K562 (cell line): ENCODE results near the gene SEMA6D.

ENCODE experiments used
- CBFB ChIP-seq: sonication (generic); formaldehyde crosslinking; IDR thresholded peaks from 2 replicates; pipeline ENCODE4 v1.4.0; 2020; ENCODE audit warnings: mild to moderate bottlenecking, missing genetic modification reagents
- HNRNPLL ChIP-seq: fragments of 200-400 bp; formaldehyde crosslinking; IDR thresholded peaks from 2 replicates; pipeline ENCODE4 v1.6.1; 2017; ENCODE audit warnings: low read length, low read depth, mild to moderate bottlenecking; ENCODE audit not compliant: poor library complexity, severe bottlenecking
- POLR2A ChIP-seq: fragments of 450-650 bp; conservative IDR thresholded peaks from 2 replicates; pipeline ENCODE4 v1.6.1; 2016
- TF ChIP-seq, protein P1 (sequence below): sonication (generic); formaldehyde crosslinking; IDR thresholded peaks from 2 replicates; pipeline ENCODE4 v1.8.0; 2022; ENCODE audit warnings: mild to moderate bottlenecking, missing genetic modification reagents

- TF ChIP-seq CBFB (CRISPR knock-in tag) (no peak), POLR2A (no peak), HNRNPLL (no peak)
- TF ChIP-seq, protein P1, sequence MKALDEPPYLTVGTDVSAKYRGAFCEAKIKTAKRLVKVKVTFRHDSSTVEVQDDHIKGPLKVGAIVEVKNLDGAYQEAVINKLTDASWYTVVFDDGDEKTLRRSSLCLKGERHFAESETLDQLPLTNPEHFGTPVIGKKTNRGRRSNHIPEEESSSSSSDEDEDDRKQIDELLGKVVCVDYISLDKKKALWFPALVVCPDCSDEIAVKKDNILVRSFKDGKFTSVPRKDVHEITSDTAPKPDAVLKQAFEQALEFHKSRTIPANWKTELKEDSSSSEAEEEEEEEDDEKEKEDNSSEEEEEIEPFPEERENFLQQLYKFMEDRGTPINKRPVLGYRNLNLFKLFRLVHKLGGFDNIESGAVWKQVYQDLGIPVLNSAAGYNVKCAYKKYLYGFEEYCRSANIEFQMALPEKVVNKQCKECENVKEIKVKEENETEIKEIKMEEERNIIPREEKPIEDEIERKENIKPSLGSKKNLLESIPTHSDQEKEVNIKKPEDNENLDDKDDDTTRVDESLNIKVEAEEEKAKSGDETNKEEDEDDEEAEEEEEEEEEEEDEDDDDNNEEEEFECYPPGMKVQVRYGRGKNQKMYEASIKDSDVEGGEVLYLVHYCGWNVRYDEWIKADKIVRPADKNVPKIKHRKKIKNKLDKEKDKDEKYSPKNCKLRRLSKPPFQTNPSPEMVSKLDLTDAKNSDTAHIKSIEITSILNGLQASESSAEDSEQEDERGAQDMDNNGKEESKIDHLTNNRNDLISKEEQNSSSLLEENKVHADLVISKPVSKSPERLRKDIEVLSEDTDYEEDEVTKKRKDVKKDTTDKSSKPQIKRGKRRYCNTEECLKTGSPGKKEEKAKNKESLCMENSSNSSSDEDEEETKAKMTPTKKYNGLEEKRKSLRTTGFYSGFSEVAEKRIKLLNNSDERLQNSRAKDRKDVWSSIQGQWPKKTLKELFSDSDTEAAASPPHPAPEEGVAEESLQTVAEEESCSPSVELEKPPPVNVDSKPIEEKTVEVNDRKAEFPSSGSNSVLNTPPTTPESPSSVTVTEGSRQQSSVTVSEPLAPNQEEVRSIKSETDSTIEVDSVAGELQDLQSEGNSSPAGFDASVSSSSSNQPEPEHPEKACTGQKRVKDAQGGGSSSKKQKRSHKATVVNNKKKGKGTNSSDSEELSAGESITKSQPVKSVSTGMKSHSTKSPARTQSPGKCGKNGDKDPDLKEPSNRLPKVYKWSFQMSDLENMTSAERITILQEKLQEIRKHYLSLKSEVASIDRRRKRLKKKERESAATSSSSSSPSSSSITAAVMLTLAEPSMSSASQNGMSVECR, result no peak
Observed at GRCh38 chr15:47670365-47670764, 46.9 kb upstream of the SEMA6D start.
